ENCODE results near the gene C1RL.
"Not testable (repeated sequence)": the region's sequence is repeated elsewhere in the genome, so short reads cannot be mapped to it uniquely, and the experiment has no call there.

The C1RL gene

GRCh38 chr12:7060353-7060954, 48.6 kb downstream of the C1RL start, which contains the start of gene C1S:
Gene C1S (plus strand): TSS chr12:7060718. CDS start chr12:7061913, 1,195 bp downstream.
- H3K27me3 Mint-ChIP-seq: peaks cover 39% of the 10 kb centered on the region
- no peak for DNase-seq
- no peaks in the 10 kb centered on the region for H3K9me3 Mint-ChIP-seq
- H3K4me1 Mint-ChIP-seq (ENCODE audit: low read depth): no peaks in the 10 kb centered on the region
- H3K27ac Mint-ChIP-seq: no peak within 1 kb of the TSS
- H3K36me3 Mint-ChIP-seq (ENCODE audit: low read depth): no peaks in the 10 kb centered on the region
- H3K4me3 Mint-ChIP-seq: no peak within 1 kb of the TSS

- H3K4me3 Mint-ChIP-seq: no peak overlapping the region
- no peaks in the 10 kb centered on the region for H3K9me3 Mint-ChIP-seq
- H3K27ac Mint-ChIP-seq: no peak overlapping the region
- DNase-seq: no peak
- peaks cover 40% of the 10 kb centered on the region for H3K27me3 Mint-ChIP-seq
- no peaks in the 10 kb centered on the region for H3K36me3 Mint-ChIP-seq (ENCODE audit: low read depth)
- no peaks in the 10 kb centered on the region for H3K4me1 Mint-ChIP-seq (ENCODE audit: low read depth)
These were observed 49.2 kb downstream of the C1RL start for GRCh38 chr12:7059780-7060179.

- H3K27ac Mint-ChIP-seq: no peak overlapping the region
- no peaks in the 10 kb centered on the region for H3K9me3 Mint-ChIP-seq
- peaks cover 40% of the 10 kb centered on the region for H3K27me3 Mint-ChIP-seq
- H3K4me1 Mint-ChIP-seq (ENCODE audit: low read depth): no peaks in the 10 kb centered on the region
- no peak for DNase-seq
- H3K4me3 Mint-ChIP-seq: no peak overlapping the region
- no peaks in the 10 kb centered on the region for H3K36me3 Mint-ChIP-seq (ENCODE audit: low read depth)
These were observed 50.1 kb downstream of the C1RL start for GRCh38 chr12:7058850-7059395.

GRCh38 chr12:7058163-7058845, 50.7 kb downstream of the C1RL start:
- DNase-seq: no peak
- H3K27ac Mint-ChIP-seq: no peak overlapping the region
- H3K4me1 Mint-ChIP-seq (ENCODE audit: low read depth): no peaks in the 10 kb centered on the region
- no peaks in the 10 kb centered on the region for H3K9me3 Mint-ChIP-seq
- peaks cover 40% of the 10 kb centered on the region for H3K27me3 Mint-ChIP-seq
- H3K4me3 Mint-ChIP-seq: no peak overlapping the region
- H3K36me3 Mint-ChIP-seq (ENCODE audit: low read depth): no peaks in the 10 kb centered on the region

- not testable (repeated sequence) for H3K36me3 Mint-ChIP-seq (ENCODE audit: low read depth); H3K4me3 Mint-ChIP-seq; H3K4me1 Mint-ChIP-seq (ENCODE audit: low read depth); H3K9me3 Mint-ChIP-seq; H3K27ac Mint-ChIP-seq; DNase-seq
- H3K27me3 Mint-ChIP-seq: peaks cover 35% of the 10 kb centered on the region
These were observed 53.3 kb downstream of the C1RL start for GRCh38 chr12:7055736-7056135.

GRCh38 chr12:7054925-7055324, 54.1 kb downstream of the C1RL start:
- Mint-ChIP-seq H3K4me3 (no peak overlapping the region), H3K27ac (no peak overlapping the region), H3K4me1 (ENCODE audit: low read depth) (no peaks in the 10 kb centered on the region), H3K27me3 (peaks cover 27% of the 10 kb centered on the region), H3K9me3 (no peaks in the 10 kb centered on the region), H3K36me3 (ENCODE audit: low read depth) (no peaks in the 10 kb centered on the region)
- DNase-seq: no peak

- H3K9me3 Mint-ChIP-seq; H3K27ac Mint-ChIP-seq; H3K27me3 Mint-ChIP-seq; H3K4me3 Mint-ChIP-seq; DNase-seq; H3K4me1 Mint-ChIP-seq (ENCODE audit: low read depth); H3K36me3 Mint-ChIP-seq (ENCODE audit: low read depth): not testable (repeated sequence)
These were observed 59.0 kb downstream of the C1RL start for GRCh38 chr12:7049973-7050372.

- not testable (repeated sequence) for H3K9me3 Mint-ChIP-seq; H3K27ac Mint-ChIP-seq; DNase-seq; H3K4me3 Mint-ChIP-seq; H3K36me3 Mint-ChIP-seq (ENCODE audit: low read depth); H3K27me3 Mint-ChIP-seq; H3K4me1 Mint-ChIP-seq (ENCODE audit: low read depth)
These were observed 59.5 kb downstream of the C1RL start for GRCh38 chr12:7049445-7049951.

- no peak overlapping the region for H3K27ac Mint-ChIP-seq
- peaks cover 10% of the 10 kb centered on the region for H3K4me1 Mint-ChIP-seq (ENCODE audit: low read depth)
- no peaks in the 10 kb centered on the region for H3K27me3 Mint-ChIP-seq
- DNase-seq: no peak
- H3K9me3 Mint-ChIP-seq: no peaks in the 10 kb centered on the region
- no peak overlapping the region for H3K4me3 Mint-ChIP-seq
- H3K36me3 Mint-ChIP-seq (ENCODE audit: low read depth): no peaks in the 10 kb centered on the region
These were observed 61.7 kb downstream of the C1RL start for GRCh38 chr12:7047306-7047705.

- Mint-ChIP-seq H3K36me3 (ENCODE audit: low read depth) (no peaks in the 10 kb centered on the region), H3K4me3 (no peak overlapping the region), H3K4me1 (ENCODE audit: low read depth) (peaks cover 10% of the 10 kb centered on the region), H3K27ac (no peak overlapping the region), H3K27me3 (no peaks in the 10 kb centered on the region), H3K9me3 (no peaks in the 10 kb centered on the region)
- DNase-seq: no peak
These were observed 62.5 kb downstream of the C1RL start for GRCh38 chr12:7046383-7047105.

- no peak for DNase-seq
- Mint-ChIP-seq H3K9me3 (no peaks in the 10 kb centered on the region), H3K27ac (no peak overlapping the region), H3K4me3 (no peak overlapping the region), H3K4me1 (ENCODE audit: low read depth) (peaks cover 10% of the 10 kb centered on the region), H3K27me3 (no peaks in the 10 kb centered on the region), H3K36me3 (ENCODE audit: low read depth) (no peaks in the 10 kb centered on the region)
These were observed 63.1 kb downstream of the C1RL start for GRCh38 chr12:7045913-7046312.

Measured in activated T-cell treated with anti-CD3 and anti-CD28 coated beads, Interleukin-2, amount 50 U/mL, for 24 hours (primary cell).